Glomerular endothelial cell (primary cell): Measurements from ENCODE around the gene SCUBE1. TPM values are rescaled to one million over a fixed set of nuclear protein-coding genes. Genes with fewer than 3 reads are reported as not detected.
A peak's percentile ranks its signal among the peaks of the same experiment; 100 is the strongest.

Experiments
- DNase-seq: peaks from one replicate; pipeline ENCODE4 v3.0.0-alpha.2; 2011; ENCODE audit warnings: low read depth, low spot score; ENCODE audit errors: extremely low read depth
- total RNA-seq: library from RNA; depleted of rRNA; stranded (reverse); fragments of >200 nt; gene quantifications from 2 replicates; pipeline ENCODE4 v1.2.3, GENCODE V29; 2015

SCUBE1 gene
- total RNA-seq, 1 donor from 2014 or later: 69.1 TPM

DNA sequence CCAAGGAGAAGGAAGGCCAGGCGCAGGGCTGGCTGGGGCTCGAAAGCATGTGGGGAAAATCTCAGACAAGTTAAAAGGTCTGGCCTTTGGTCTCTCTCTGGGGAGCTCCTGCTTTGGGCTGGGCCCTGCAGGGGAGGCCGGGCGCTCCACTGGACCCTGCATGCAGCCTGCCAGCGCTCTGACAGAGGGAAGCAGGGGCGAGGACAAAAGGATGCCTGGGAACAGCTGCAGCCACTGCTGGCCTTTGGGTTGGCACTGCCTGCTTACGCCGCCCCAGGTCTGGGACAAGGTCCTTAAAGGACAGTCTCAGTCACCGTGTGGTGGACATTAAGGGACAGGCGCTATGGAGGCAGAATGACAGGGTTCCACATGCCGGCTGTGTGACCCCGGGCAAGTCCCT is 99.8 kb downstream of the SCUBE1 start:
- DNase-seq: no peak

DNA sequence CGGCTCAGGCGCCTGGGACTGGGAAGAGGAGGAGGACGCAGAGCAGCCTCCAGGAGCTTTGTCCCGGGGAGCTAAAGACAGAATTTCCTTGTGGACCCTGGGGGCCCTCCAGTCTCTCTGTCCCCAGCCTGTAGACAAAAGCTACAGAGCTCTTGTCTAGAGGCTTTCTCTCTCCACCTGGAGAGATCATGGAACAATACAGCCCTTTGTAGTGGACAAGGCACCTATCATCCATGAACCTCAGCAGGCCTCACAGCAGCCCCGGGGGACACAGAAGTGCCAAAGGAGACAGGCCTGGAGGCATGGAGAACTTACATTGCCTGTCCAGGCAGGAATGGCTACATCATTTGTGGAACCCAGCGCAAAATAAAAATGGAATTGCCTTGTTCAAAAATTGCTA is 100.5 kb downstream of the SCUBE1 start:
- no peak for DNase-seq

DNA sequence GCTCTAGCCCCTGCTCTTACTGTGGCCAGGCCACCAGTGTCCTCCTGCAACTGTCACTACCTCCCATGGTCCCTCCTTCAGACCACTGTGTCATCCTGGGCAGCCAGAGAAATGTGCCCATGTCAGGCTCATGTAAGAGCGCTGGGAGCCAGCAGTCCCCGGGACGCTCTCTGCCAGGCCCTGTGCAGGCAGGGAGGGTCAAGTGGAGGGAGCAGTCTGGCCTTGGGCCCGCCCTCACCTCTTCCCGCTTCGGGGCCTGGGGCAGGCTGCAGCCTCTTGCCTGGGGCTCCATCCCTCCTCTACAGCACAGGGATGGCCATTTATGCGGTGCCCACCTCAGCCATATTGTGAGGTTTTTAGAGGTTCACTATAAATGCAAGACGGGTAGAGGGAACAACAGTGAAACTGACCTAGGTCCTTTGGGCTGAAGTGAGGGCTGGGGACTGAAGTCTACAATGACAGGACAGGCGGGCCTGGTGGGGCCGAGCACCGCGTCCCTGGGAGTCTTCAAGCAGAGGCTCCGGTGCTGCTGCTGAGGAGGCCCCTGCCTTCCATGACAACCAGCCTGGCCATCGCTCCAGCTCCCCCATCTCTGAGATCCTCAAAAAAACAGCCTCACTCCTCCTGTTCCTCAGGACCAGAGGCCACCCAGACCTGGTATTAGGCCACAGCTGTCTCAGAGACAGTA is 101.3 kb downstream of the SCUBE1 start:
- no peak for DNase-seq

DNA sequence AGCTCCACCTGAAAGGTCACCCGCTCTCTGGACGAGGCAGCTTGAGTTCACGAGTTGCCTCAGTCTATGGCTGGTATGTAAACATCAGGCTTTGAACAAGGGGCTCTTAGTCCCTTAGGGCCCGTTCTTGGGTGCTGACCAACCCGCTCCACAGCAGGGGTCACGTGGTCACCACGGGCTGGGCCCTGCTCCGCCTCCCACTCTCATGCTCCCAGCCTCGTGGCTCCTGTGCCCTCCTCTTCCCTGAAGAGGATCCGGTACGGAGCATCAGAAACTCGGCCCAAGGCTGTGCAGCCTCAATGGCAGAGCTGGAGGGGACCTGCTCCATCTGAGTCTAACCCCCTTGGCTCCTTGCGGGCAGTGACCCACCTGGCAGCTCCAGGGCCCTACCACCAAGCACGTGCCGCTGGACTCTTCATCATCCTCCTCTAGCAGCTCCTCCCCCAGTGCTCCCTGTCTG is 102.0 kb downstream of the SCUBE1 start:
- no peak for DNase-seq

DNA sequence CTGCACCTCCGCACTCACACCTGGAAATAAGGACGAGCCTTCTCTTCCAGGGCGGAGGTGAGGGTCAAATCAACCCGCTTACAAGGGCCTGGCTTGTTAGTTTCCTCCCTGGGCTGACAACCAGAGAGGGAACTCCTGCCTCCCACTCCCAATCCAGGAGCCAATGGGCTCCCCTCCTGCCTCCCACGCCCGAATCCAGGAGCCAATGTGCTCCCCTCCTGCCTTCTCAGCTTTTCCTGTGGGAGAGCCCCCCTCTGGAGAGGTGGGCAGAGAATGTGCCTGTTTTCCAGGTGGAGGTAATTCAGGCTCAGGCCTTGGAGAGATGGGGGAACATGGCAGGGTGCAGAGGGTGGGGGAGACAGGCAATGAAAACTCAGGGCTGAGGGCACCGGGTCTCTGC is 102.6 kb downstream of the SCUBE1 start:
- DNase-seq: no peak

DNA sequence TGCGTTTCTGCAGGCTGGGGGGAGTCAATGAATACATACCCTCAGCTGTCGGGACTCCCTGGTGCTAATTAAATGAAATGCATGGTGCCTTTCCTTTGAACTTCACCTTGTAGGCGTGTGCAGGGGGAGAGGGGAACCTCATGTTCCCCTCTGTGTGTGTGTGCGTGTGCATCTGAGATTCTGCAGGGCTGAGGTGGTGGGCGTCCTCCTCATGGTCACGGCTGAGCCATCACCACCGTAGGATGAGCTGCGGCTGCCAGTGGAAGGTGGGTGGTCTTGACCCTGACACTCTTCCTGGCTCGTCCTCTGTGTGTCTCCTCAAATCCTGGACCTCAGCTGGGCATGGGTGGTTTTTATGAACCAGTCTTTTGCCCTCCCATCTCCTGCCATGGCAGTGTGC is 103.2 kb downstream of the SCUBE1 start:
- DNase-seq: no peak

DNA sequence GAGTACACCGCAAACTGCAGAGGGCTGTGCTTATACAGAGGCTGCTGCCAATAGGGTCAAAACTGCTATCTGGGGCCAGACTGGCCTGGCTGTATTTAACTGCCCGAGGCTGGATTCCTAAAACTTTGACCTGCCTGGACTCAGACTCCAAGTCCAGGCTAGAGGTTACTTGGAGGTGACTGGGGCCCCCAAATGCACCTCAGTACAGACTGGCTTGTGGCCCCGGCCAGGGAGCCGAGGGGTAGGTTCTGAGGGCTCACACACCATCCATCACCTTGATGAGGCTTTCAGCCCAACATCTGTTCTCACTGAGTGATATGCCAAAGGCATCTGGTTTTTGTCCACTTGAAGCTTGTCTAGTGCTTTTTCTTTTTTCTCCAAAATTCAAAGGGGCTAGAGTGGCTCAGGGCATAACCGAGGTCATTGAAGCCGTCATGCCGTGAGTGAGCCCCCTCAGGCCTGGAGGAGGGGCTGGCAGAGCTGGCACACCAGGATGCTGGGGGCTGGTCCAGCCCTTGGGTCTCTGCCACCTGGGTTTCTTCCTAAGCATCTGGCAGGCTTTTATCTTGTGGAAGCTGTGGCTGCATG is 103.9 kb downstream of the SCUBE1 start:
- no peak for DNase-seq

DNA sequence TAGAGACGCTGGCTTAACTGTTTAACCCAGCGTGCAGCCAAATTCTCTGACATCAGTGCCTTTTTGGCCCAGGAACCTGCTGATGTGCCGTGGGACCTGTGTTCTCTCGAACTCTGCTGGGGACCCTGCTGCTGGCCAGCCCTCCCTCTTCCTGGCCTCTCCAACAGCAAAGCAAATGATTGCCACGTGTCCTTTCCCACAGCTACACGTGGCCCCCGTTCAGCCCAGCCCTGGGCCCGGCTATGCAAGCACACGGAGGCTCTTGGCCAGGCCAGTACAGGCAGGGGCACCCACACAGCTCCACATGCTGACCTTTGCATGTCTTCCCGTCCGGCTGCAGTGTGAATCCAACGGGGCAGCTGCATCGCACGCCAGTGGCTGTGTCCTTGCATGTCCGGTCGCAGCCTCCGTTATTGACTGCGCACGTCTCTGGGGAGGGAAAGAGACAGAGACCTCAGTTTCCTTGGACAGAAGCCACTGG is 104.6 kb downstream of the SCUBE1 start:
- DNase-seq: no peak

DNA sequence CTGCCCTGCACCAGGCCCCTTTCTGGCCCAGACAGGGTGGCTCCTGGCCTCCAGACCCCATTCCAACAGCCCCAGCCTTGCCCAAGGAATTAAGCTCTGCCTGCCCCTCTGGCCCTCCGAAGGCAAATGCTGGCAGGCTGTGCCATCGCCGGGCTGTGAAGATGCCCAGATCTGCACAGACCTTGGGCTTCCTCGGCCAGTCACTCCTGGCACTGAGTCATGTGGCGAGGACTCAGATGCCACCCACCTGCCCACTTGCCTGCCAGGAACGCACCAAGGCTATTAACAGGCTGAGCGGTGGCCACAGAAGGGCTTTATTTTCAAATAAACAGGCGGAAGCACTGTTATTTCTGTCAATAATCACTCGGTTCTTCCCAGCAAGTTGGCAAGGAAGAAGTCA is 105.9 kb downstream of the SCUBE1 start:
- no peak for DNase-seq

DNA sequence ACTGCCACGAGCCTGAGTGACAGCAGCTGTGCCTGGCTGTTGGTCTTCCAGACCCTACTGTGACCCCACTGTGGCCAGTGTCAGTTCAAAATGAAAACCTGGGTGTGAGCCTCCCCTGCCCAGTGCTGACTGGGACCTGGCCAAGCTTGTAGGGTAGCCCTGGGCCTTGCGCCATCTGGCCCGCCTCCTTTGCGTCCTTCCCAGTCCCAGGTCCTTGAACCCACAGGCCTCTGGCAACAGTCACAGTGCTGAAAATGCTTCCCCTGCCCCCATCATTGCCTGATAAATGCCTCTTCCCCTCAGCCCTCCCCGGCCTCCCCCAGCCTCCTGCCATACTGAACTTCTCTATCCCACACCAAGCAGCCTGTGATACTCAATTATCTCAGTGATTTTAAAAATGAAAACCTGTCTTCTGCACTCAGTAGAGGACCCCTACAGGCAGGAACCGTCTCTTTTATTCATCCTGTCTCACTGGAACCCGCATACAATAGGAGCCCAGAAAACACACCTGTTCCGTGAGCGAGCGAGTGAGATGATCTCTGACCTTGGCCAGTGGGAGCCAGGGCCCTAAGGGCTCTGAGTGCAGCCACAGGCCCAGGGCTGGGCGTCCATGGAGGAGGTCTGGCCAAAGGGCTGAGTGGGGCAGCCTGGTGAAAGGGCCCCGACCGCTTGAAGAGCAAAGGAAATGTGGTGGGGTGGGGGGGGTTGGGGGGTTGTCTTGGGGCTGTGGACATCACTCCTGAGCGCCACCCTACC is 106.6 kb downstream of the SCUBE1 start:
- DNase-seq: no peak

DNA sequence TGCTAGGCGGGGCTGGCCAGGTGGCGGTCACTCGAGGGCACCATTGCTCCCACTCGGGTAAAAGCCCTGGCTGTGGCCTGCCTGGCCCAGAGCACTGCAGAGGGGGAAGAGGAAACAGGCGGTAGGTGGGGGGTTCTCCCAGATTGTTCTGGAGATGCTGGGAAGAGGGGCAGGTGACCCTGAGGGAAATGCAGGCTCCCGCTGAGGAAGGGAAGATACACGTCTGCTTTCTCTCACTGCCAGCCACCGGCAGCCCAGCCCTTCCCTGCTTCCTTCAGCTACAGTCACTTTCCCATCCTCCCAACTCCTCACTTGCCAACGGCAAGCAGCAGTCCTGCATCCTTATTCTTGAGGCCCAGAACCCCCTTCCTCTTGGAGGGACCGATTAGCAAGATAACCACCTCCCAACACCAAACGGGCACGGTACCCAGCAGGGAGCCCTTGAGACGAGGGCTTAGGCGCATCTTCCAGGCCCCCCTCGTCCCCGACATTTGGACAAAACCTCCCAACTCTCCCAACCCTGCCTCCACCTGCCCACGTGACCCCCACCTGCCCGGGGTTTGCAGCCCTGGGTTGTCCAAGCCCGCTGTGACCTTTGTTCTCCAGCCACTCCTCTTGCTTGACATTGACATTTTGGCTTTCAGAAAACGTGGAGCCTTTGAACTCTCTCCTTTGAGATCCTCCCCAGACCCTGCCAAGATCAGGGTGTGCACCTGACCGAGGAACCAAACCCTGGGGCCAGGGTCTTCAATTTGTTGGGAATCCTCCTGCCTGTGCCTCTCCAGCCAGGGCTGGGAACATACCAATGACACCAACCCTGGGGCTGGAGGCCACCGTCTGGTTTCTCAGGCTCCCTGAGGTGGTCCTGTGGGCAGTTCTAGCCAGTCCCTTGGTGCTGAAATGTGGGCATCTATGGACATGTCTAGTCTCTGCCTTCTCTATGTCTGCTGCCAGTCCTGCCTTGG is 107.4 kb downstream of the SCUBE1 start:
- DNase-seq: no peak

DNA sequence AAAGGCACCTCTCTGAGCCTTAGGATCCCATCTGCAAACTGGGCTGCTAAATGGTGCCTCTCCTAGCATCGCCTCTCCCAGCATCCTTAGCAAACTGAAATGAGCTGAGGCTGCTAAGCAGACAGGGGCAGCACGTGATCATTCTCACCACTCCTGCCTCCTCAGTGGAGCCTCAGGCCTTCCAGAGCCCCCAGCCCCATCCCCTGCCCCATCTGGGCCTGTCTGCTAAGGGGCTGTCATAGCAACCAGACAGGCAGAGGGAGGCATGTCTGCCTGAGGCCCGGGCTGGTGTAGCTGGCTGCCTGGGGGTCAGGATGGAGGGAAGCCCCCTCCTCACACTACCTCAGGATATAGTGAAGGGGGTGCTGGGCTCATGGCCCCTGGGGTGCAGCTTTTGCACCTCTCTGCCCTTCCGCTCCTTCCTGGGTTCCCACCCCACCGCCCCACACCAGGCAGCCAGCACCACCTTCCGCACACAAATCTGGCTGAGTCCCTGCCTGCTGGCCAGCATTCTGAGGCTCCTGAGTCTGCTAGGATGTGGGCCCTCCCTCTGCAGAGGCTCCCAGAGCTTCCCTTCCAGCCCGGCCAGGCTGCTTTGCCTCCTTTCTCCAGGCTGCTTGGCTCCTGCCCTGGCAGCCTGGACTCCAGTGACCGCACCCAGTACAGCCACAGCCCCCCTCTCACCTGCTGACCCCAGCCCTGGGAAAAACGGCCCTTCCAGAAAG is 108.7 kb downstream of the SCUBE1 start:
- DNase-seq: no peak

DNA sequence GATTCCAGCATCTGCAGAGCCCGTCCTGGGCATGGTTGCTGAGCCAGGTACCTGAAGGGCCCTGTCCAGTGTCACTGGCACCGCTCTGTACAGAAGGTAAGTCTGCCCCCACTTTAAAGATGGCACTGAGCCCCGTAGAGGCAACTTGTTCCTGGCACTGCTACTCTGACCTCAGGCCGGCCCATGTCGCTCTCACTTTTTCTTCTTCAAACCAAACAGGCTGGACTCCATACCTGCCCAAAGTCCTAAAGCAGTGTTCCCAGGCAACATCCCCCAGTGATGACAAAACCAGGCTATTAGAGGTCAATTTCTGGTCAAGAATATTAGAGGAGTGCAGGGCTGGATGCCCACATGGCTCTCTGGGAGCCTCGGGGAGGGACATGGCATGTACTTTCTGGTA is 109.6 kb downstream of the SCUBE1 start:
- DNase-seq: no peak

DNA sequence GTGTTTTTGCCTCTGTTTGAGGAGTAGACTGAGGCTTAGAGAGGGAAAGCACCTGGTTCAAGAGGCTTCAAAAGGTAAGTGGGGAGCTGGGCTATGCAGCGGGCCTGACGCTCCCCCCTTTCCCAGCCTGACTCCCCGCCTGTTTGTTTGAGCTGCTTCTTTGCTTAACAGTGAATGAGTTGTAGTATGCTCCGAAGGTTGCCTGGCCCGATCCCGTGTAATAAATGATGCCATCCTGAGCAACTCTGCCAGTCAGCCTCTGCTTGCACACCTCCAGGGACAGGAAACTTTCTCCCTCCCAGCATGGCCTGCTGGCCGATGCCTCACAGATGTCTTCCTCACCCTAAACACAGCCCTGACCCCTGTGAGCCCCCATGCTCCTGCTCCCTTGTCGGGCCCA is 110.7 kb downstream of the SCUBE1 start:
- DNase-seq: no peak

DNA sequence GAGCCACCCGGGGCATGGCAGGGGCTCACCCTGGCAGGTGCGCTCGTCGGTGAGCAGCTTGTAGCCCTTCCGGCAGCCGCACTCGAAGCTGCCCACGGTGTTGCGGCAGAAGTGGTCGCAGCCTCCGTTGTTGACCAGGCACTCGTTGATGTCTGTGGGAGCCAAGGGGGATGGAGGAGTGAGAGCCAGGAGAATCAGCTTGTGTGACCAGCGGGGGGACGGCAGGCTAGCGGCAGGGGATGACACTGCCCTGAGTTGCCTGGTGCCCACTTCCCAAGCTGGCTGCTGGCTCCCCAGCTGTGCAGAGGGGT is 111.5 kb downstream of the SCUBE1 start:
- no peak for DNase-seq

DNA sequence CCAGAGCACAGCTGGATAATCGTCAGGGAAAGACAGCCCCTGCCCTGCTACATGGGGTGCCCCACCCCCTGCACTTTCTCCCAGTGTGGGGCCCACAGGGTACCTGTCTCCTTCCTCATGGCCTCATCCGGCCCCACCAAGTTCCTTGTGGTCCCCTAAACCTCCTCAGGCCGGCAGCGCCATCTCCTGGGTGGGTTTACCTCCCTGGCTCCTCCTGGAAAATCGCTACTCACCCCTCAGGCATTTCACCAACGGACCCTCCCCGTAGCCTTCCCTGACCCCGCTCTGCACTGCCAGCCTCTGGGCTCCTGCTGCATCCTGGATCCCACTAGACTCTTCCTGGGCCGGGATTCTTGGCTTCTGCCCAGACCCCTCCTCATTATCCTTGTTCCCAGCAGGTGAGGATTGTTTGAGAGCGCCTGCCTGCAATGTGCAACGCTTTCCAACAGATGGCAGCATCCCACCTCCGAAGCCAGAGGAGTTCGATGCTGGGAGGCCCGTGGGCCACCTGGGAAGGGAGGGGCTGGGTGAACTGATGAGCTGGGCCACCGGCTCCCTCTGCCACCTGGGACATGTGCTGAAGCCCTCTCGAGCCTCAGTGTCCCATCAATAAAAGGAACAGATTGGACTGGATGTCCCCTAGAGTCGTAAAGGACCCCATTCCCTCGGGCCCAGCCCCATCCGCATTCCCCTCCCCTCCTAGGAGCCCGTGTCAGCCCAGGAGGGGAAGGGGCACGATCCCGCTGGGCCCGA is 112.0 kb downstream of the SCUBE1 start:
- DNase-seq: peak; percentile 4

DNA sequence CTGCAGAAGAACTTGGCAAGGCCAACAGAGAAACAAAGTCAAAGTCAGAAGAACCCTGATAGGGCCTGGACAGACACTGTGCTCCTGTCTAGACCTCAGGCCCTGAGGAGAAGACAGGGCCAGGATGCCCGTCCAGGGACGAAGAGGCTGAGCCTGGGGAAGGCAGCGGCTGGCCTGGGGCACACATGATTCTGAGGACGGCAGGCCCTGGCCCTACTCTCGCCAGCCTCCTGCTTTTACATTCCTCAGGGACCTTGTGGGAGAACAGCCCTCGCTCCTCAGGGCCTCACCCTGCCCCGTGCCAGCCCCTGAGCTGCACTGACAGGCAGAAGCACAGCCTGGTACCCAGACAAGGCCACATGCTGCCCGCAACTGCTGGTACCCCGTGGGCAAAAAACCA is 112.6 kb downstream of the SCUBE1 start:
- DNase-seq: no peak

DNA sequence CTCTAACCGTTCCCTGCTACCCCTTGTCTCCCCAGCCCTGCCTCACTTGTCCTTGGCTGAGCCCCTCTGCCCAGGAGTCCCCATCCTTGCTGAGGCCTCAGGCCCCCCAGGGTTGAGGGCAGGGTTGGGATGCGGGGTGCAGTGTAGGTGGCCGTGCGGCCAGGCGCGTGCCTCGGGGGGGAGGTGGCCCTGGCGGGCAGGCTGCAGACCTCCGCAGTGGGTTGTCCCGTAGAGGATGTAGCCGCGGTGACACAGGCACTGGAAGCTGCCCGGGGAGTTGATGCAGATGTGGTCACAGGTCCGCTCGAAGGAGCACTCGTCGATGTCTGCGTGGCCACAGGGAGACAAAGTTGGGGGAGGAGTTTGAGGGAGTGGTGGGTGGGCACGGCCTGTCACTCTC is 114.3 kb downstream of the SCUBE1 start:
- no peak for DNase-seq

DNA sequence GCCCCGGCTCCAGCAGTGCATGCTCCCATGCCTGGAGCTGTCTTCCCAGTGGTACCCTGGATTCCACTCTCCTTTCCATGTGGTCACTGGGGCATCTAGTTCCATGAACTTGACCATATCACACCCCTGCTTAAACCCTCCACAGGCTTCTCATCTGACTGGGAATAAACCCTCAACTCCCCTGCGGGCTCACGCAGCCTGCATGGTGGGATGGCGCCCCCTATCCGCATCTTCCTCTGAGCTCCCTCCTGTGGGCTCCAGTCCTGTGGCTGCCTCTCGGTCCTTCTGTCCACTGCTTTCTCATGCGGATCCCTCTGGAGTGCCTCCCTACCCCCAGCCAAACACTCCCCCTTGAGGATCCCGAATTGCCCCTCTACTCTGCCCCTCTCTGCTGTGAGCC is 114.8 kb downstream of the SCUBE1 start:
- peak; percentile 4 for DNase-seq

DNA sequence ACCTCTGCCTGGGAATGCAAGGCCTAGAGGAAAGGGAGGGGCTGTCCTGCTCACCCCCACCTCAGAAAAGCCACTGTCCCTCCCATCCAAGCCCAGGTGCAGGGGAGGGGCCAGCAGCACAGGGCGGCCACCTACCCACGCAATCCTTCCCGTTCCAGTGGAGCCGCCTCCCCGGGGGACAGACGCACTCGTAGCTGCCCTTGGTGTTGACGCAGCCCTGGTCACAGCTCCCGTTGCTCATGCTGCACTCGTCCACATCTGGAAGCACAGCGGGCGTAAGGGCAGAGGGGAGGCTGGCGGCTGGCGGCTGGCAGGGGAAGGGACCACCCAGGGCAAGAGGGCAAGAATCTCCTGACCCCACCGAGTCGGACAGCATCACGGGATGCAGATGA is 115.9 kb downstream of the SCUBE1 start:
- no peak for DNase-seq
